Breast epithelium (tissue), 4 donors: ENCODE results near the gene TOR1A. TPM values are rescaled to one million over a fixed set of nuclear protein-coding genes. Genes with fewer than 3 reads are reported as not detected.

Source experiments
- DNase-seq, 2 donors: peaks; one replicate each; pipeline ENCODE4 v3.0.0-alpha.2; 2019; ENCODE audit warnings: low spot score in 2 of 2
- H3K27ac ChIP-seq, 2 donors: fragments of 200-600 bp; sonication (generic) in 1 of 2; one replicate each; pipeline ENCODE4 v1.5.1; 2016 to 2019; ENCODE audit warnings: mild to moderate bottlenecking in 1 of 2
- H3K27me3 ChIP-seq, 2 donors: fragments of 200-600 bp; sonication (generic) in 1 of 2; one replicate each; pipeline versions ENCODE4 v1.5.1 to v1.6.0; 2017 to 2019; ENCODE audit warnings: control low read depth in 1 of 2, mild to moderate bottlenecking in 1 of 2
- H3K36me3 ChIP-seq: fragments of 200-600 bp; one replicate; pipeline ENCODE4 v1.5.1; 2019
- H3K4me1 ChIP-seq, 2 donors: fragments of 200-600 bp; sonication (generic); one replicate each; pipeline ENCODE4 v1.5.1; 2016 to 2019; ENCODE audit warnings: control low read depth in 1 of 2
- H3K4me3 ChIP-seq, 3 donors: fragments of 200-600 bp; sonication (generic); 1 replicate in 2 of 3; 2 replicates in 1 of 3; pipeline ENCODE4 v1.5.1; 2016 to 2019; ENCODE audit warnings: mild to moderate bottlenecking in 3 of 3, moderate library complexity in 2 of 3
- H3K9me3 ChIP-seq, 2 donors: fragments of 200-600 bp; sonication (generic) in 1 of 2; one replicate each; pipeline ENCODE4 v1.5.1; 2016 to 2019; ENCODE audit warnings: control low read depth in 1 of 2
- CTCF ChIP-seq, 3 donors: fragments of 450-650 bp; IDR thresholded peaks; one replicate each; pipeline ENCODE4 v1.5.1; 2016 to 2017; ENCODE audit warnings: antibody characterized with exemption in 3 of 3, mild to moderate bottlenecking in 3 of 3, moderate library complexity in 3 of 3
- POLR2A ChIP-seq: fragments of 450-650 bp; IDR thresholded peaks from one replicate; pipeline ENCODE4 v1.6.1; 2016; ENCODE audit warnings: antibody characterized with exemption, mild to moderate bottlenecking, moderate library complexity
- POLR2AphosphoS5 ChIP-seq, 3 donors: sonication (generic); formaldehyde crosslinking; IDR thresholded peaks; one replicate each; pipeline ENCODE4 v1.6.1; 2017; ENCODE audit warnings: antibody characterized with exemption in 3 of 3
- intact Hi-C: fragments of 100-400 bp; cut with DNase I; formaldehyde crosslinking; loops from one replicate; pipeline ENCODE4 v1.15.1; 2023; ENCODE audit warnings: low total_unique reads
- total RNA-seq, 3 donors: library from RNA; depleted of rRNA; stranded (reverse); fragments of >200 nt; gene quantifications; one replicate each; pipeline ENCODE4 v1.1.0, GENCODE V29; 2016

TOR1A gene
- total RNA-seq, 3 donors from 2014 or later: 54.4 to 60.7 (median 57.8) TPM

- Histone ChIP-seq H3K27ac (no peak overlapping the region), H3K36me3 (no peaks in the 10 kb centered on the region), H3K9me3 (no peaks in the 10 kb centered on the region), H3K4me3 (no peak overlapping the region), H3K4me1 (peaks cover 7 to 8% of the 10 kb centered on the region in 2 donors), H3K27me3 (no peaks in the 10 kb centered on the region)
- intact Hi-C loops: loop anchor here (5.0 to 10.0 kb wide), 2 partner anchors 44 to 136 kb away; partner anchors contain the start of gene ASB6
- no peak for DNase-seq
- no peak for TF ChIP-seq CTCF (IDR thresholded peaks at IDR 0.05)
- TF ChIP-seq POLR2A: no peak
- TF ChIP-seq POLR2AphosphoS5 (IDR thresholded peaks at IDR 0.05): no peak
Measured at GRCh38 chr9:129781131-129781530, 42.8 kb downstream of the TOR1A start.

GRCh38 chr9:129779560-129780190 lies 44.3 kb downstream of the TOR1A start:
- H3K36me3 ChIP-seq: no peaks in the 10 kb centered on the region
- intact Hi-C loops: loop anchor here (5.0 to 10.0 kb wide), 2 partner anchors 42 to 135 kb away; partner anchors contain the start of gene ASB6
- no peak for TF ChIP-seq POLR2A
- no peak for TF ChIP-seq CTCF (IDR thresholded peaks at IDR 0.05)
- TF ChIP-seq POLR2AphosphoS5 (IDR thresholded peaks at IDR 0.05): no peak
- peaks cover 7 to 8% of the 10 kb centered on the region in 2 donors for H3K4me1 ChIP-seq
- no peak overlapping the region for H3K4me3 ChIP-seq
- H3K9me3 ChIP-seq: no peaks in the 10 kb centered on the region
- no peak for DNase-seq
- H3K27me3 ChIP-seq: no peaks in the 10 kb centered on the region
- no peak overlapping the region for H3K27ac ChIP-seq

- H3K9me3 ChIP-seq: no peaks in the 10 kb centered on the region
- intact Hi-C loops: no loop called here
- no peak overlapping the region for H3K27ac ChIP-seq
- no peak overlapping the region for H3K4me3 ChIP-seq
- no peak for DNase-seq
- H3K27me3 ChIP-seq: no peaks in the 10 kb centered on the region
- H3K36me3 ChIP-seq: no peaks in the 10 kb centered on the region
- peaks cover 7 to 8% of the 10 kb centered on the region in 2 donors for H3K4me1 ChIP-seq
- TF ChIP-seq POLR2AphosphoS5 (IDR thresholded peaks at IDR 0.05): no peak
- no peak for TF ChIP-seq CTCF (IDR thresholded peaks at IDR 0.05)
- no peak for TF ChIP-seq POLR2A
Measured at GRCh38 chr9:129778469-129778868, 45.5 kb downstream of the TOR1A start.

- intact Hi-C loops: no loop called here
- H3K27me3 ChIP-seq: no peaks in the 10 kb centered on the region
- peak overlapping the region; percentile 90 to 93 for H3K27ac ChIP-seq
- peak overlapping the region in 1 of 3 donors; percentile 48 for H3K4me3 ChIP-seq
- H3K9me3 ChIP-seq: no peaks in the 10 kb centered on the region
- no peak for DNase-seq
- TF ChIP-seq POLR2AphosphoS5 (IDR thresholded peaks at IDR 0.05): no peak
- no peak for TF ChIP-seq CTCF (IDR thresholded peaks at IDR 0.05)
- no peak for TF ChIP-seq POLR2A
- no peaks in the 10 kb centered on the region for H3K36me3 ChIP-seq
- peaks cover 7 to 8% of the 10 kb centered on the region in 2 donors for H3K4me1 ChIP-seq
Measured at GRCh38 chr9:129777769-129778130, 46.2 kb downstream of the TOR1A start.

- peak overlapping the region; percentile 1 to 48 (median 21) for H3K4me3 ChIP-seq
Measured at GRCh38 chr9:129776938-129777768, 46.8 kb downstream of the TOR1A start.

More at GRCh38 chr9:129776938-129777768, 46.8 kb downstream of the TOR1A start:
- TF ChIP-seq CTCF (IDR thresholded peaks at IDR 0.05) (no peak), POLR2AphosphoS5 (IDR thresholded peaks at IDR 0.05) (peak in 2 of 3 donors; percentile 58 to 94)
- Histone ChIP-seq H3K27ac (peak overlapping the region; percentile 90 to 93), H3K27me3 (no peaks in the 10 kb centered on the region), H3K36me3 (no peaks in the 10 kb centered on the region), H3K9me3 (no peaks in the 10 kb centered on the region), H3K4me1 (peaks cover 7 to 8% of the 10 kb centered on the region in 2 donors)
- intact Hi-C loops: no loop called here
- peak; percentile 97 for DNase-seq
